Small intestine (tissue), 7 donors: Measurements from ENCODE around the gene MAP7D3. TPM values are rescaled to one million over a fixed set of nuclear protein-coding genes. Genes with fewer than 3 reads are reported as not detected.
"Not testable (repeated sequence)": the region's sequence is repeated elsewhere in the genome, so short reads cannot be mapped to it uniquely, and the experiment has no call there.

Experiments used
- DNase-seq, 2 donors: peaks; one replicate each; pipeline versions ENCODE4 v3.0.0 to v3.0.0-alpha.2; 2013
- FAIRE-seq: peaks from 2 replicates; lab custom pipeline; 2012; peaks lifted over from hg19 to GRCh38; lab: Jason Lieb, UNC
- H3K27ac ChIP-seq, 3 donors: one replicate each; pipeline ENCODE4 v1.5.1; 2013; ENCODE audit warnings: low read length in 2 of 3, mild to moderate bottlenecking in 2 of 3, control low read depth in 1 of 3, inconsistent platforms in 1 of 3, low read depth in 1 of 3, moderate library complexity in 1 of 3
- H3K27me3 ChIP-seq, 3 donors: one replicate each; pipeline ENCODE4 v1.6.1; 2013; ENCODE audit warnings: low read length in 3 of 3, inconsistent platforms in 1 of 3; ENCODE audit not compliant: control insufficient read depth in 3 of 3, insufficient read depth in 3 of 3
- H3K36me3 ChIP-seq, 3 donors: one replicate each; pipeline ENCODE4 v1.6.1; 2013; ENCODE audit warnings: low read length in 3 of 3, inconsistent platforms in 1 of 3, low read depth in 1 of 3, mild to moderate bottlenecking in 1 of 3, moderate library complexity in 1 of 3; ENCODE audit not compliant: control insufficient read depth in 3 of 3, insufficient read depth in 2 of 3
- H3K4me1 ChIP-seq, 3 donors: one replicate each; pipeline ENCODE4 v1.6.1; 2013; ENCODE audit warnings: low read length in 2 of 3, inconsistent platforms in 1 of 3, low read depth in 1 of 3, mild to moderate bottlenecking in 1 of 3, moderate library complexity in 1 of 3; ENCODE audit not compliant: control insufficient read depth in 3 of 3, insufficient read depth in 2 of 3
- H3K4me3 ChIP-seq, 3 donors: one replicate each; pipeline ENCODE4 v1.5.1; 2013; ENCODE audit warnings: low read length in 3 of 3, control low read depth in 1 of 3, inconsistent platforms in 1 of 3, low read depth in 1 of 3, mild to moderate bottlenecking in 1 of 3, moderate library complexity in 1 of 3
- H3K9me3 ChIP-seq, 2 donors: one replicate each; pipeline ENCODE4 v1.6.1; 2013; ENCODE audit warnings: low read depth in 1 of 2, low read length in 1 of 2; ENCODE audit not compliant: control insufficient read depth in 2 of 2, insufficient read depth in 1 of 2
- WGBS, 3 donors: extraction: QIAGEN DNeasy Blood & Tissue Kit; methylation state at CpG; one replicate each; pipeline ENCODE4 v1.1.7; 2013; 5-methylcytosine and 5-hydroxymethylcytosine counted together
- polyA plus RNA-seq, 4 donors: library from polyadenylated mRNA; stranded (reverse) in 3 of 4; unstranded in 1 of 4; fragments of 200-250 nt in 3 of 4; fragments of 120-200 nt in 1 of 4; gene quantifications; one replicate each; pipeline versions ENCODE4 v1.2.1 to v1.2.3, GENCODE V29; 2013
- donor health status: healthy with polysubstance abuse.
- donor health status: control.
- donor health status: control.
- donor health status: Bipolar disorder and iron deficiency.
- donor health status: healthy.

Gene MAP7D3
- polyA plus RNA-seq, 4 donors: 0.81 to 3.0 (median 2.7) TPM; not detected in 1

DNA sequence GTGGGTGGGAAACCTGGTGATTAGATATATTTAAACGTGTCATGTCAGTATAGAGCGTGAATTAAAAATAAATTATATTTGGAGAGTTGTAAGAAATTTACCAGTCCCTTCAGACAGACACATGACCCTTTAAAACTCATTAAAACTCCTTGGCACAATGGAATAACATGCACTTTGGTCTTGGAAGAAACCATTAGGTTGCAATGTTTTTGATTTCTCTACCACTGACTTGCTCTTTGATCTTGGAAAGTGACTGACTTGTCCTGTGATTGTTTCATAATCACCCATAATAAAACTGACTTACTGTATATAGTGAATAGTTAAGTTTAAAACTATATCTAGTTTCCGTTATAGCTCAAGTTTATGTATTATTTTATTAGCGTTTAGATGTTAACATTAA, 68.0 kb downstream of the MAP7D3 start:
- Histone ChIP-seq H3K36me3 (no peaks in the 10 kb centered on the region), H3K27me3 (no peaks in the 10 kb centered on the region), H3K9me3 (no peaks in the 10 kb centered on the region), H3K27ac (no peak overlapping the region), H3K4me1 (no peaks in the 10 kb centered on the region), H3K4me3 (no peak overlapping the region)
- peak; percentile 94 for FAIRE-seq
- 22 to 56% (median 55%) methylated on average over 4 of the region's 4 CpGs for WGBS, 3 donors
- DNase-seq: peak; percentile 27 to 73

DNA sequence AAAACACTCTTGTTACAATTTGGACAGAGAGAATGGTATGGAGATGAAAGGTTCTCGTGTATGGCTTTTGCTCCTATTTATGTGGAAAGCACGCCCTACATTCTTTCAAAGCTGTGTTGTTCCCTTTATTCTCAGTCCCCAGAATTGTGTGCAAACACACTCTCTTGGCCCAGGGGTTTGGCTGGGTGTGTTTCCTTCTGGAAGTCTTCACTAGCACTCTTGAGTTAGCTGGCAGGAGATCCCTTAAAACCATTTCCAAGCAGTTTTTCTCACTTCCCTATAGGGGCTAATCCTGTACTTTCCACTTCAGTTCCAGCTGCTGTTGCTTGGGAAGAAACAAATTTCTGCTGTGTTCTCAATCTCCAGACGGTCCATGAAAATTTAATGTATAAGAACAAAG, 68.8 kb downstream of the MAP7D3 start:
- Histone ChIP-seq H3K4me3 (no peak overlapping the region), H3K27me3 (no peaks in the 10 kb centered on the region), H3K36me3 (no peaks in the 10 kb centered on the region), H3K9me3 (no peaks in the 10 kb centered on the region), H3K4me1 (no peaks in the 10 kb centered on the region), H3K27ac (peak overlapping the region in 1 of 3 donors; percentile 44)
- DNase-seq (no peak), FAIRE-seq (no peak)
- WGBS, 3 donors: 48 to 77% (median 59%) methylated on average over 3 of the region's 3 CpGs

DNA sequence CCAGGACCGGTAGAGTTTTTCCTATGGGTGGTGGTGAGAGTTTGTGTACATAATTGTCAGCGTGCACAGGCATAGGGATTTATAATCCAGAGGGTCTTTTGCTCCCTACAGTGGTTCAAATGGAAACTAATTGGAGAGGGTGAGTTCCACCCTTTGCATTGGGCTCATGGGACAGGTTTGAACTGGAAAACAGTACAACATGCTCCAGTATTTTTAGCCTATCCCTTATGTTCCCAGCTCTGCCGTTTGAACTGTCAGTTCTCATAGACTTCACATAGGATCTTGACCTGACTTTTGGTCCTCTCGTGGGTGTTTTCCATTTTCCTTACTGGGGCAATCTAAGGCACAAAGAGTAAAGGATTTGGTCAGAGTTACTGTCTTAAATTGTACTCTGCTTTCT, 72.1 kb downstream of the MAP7D3 start:
- 62 to 74% (median 73%) methylated on average over 4 of the region's 4 CpGs for WGBS, 3 donors
- no peaks in the 10 kb centered on the region for H3K4me1 ChIP-seq
- no peaks in the 10 kb centered on the region for H3K36me3 ChIP-seq
- peak overlapping the region in 1 of 3 donors; percentile 58 for H3K27ac ChIP-seq
- FAIRE-seq (no peak), DNase-seq (no peak)
- no peaks in the 10 kb centered on the region for H3K27me3 ChIP-seq
- H3K9me3 ChIP-seq: no peaks in the 10 kb centered on the region
- no peak overlapping the region for H3K4me3 ChIP-seq

DNA sequence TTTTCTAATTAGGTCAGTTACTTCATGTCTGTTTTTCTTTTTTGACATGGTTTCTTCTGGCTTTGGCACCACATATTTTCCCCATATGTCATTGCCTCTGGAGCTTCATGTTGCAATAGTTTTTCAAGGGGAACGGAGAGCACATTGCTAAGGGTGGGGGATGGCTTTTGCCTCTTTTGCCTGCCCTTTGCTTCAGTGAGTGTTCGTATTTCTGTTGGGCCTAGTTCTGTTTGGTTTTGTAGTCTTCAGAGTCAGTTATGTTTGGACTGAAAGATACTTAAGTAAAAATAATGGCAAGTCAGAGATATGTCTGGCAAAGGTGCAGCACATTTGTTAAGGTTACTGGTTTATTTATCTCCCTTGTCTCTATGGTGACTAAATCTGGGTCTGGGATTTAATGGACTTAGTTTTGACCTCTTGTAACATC, 74.8 kb downstream of the MAP7D3 start:
- WGBS, 3 donors: 54 to 80% (median 55%) methylated on average over 2 of the region's 2 CpGs
- no peaks in the 10 kb centered on the region for H3K36me3 ChIP-seq
- no peak overlapping the region for H3K4me3 ChIP-seq
- no peaks in the 10 kb centered on the region for H3K9me3 ChIP-seq
- no peaks in the 10 kb centered on the region for H3K4me1 ChIP-seq
- DNase-seq (no peak), FAIRE-seq (no peak)
- peak overlapping the region in 2 of 3 donors; percentile 31 to 48 for H3K27ac ChIP-seq
- H3K27me3 ChIP-seq: no peaks in the 10 kb centered on the region

DNA sequence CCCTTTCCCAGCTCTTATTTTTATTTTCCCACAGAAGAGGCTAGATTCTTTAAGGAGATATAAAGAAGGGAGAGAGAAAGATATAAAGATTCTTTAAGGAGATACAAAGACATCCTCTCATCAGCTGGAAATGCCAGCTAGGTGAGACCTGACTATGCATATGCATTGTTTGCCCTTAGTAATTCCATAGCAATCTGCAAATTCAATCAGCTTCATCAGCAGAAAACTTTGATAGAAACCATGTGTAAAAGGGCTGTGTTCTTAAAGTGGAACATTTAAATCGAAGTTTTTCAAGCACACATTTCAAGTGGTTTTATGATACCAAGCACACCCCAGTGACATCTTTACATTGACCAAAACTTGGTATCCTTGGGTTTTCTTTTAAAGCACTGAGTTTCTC, 79.8 kb downstream of the MAP7D3 start:
- Histone ChIP-seq H3K4me1 (no peaks in the 10 kb centered on the region), H3K9me3 (no peaks in the 10 kb centered on the region), H3K27ac (peak overlapping the region in 1 of 3 donors; percentile 14), H3K4me3 (no peak overlapping the region), H3K36me3 (no peaks in the 10 kb centered on the region), H3K27me3 (no peaks in the 10 kb centered on the region)
- 41 to 68% (median 56%) methylated on average over 1 of the region's 1 CpG for WGBS, 3 donors
- no peak for FAIRE-seq
- DNase-seq: no peak

DNA sequence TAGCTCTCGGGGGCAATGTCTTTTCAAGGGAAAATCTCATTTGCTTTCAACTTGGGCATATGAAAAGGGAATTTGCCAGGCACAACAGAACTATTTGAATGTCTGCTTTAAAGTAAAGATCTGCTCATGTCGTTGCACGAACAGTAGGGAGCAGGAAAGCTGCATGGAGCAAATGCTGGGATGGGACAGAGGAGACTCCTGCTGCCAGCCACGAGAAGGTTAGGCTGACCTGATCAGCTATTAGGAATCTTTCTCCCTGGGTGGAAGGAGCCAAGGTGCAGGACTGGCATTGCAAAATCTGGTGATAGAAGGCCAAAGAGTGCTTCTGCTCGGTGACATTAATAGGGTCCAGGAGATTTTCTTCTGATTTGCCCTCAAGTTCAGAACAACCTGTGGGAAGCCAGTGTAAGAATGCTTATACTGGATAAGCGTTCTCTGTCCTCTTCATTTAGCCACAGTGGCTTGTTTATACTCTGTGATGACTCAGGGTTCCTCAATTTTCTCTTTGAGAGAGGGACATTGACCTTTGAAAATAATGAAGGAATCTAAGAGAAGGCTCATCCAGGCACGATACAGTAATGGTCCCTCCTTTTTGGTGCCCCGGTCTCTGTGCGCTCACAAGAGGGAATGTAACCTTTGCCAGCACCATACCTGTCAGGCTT, 80.9 kb downstream of the MAP7D3 start:
- Histone ChIP-seq H3K27me3 (no peaks in the 10 kb centered on the region), H3K27ac (peak overlapping the region in 2 of 3 donors; percentile 66 to 91), H3K4me1 (no peaks in the 10 kb centered on the region), H3K9me3 (no peaks in the 10 kb centered on the region), H3K36me3 (no peaks in the 10 kb centered on the region), H3K4me3 (no peak overlapping the region)
- WGBS, 3 donors: 50 to 57% (median 51%) methylated on average over 9 of the region's 9 CpGs
- DNase-seq: peak in 1 of 2 donors; percentile 23
- FAIRE-seq: no peak

DNA sequence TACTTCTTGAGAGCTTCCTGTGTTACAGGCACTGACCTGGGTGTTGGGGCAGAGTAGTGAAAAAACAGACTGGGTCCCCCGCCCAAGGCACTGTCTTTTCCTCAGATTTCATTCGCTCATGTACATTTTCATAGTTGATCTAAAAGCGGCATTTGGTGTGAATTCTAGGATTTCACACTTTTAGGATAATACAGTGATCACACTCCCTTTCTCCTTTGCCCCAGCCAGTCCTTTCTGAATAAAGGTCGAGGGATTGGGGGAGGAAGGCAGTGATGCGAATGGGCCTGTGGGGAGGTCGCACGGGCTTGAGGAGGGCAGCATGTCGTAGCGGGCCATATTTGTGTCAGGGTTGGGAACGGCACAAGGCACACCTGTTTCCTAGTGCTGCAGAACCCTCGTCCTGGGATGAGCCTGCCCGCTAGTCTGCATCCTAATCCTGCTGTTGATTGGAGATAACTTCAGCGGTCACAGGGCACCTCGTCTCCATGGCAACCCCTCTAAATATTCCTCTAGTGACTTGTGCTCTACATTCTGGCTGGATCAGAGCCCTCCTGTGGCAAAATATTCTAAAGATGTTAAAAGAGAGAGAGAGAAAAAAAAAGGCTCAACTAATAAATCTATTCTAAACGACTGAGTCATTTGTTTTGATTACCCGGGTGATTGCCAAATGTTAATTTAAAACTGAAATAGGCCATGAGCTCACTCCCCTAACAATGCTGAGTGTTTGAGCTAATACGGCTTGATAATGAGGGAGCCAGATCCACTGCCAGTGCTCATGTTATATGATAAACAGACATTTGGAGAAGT, 82.1 kb downstream of the MAP7D3 start:
- DNase-seq (peak; percentile 14 to 37), FAIRE-seq (no peak)
- Histone ChIP-seq H3K27me3 (no peaks in the 10 kb centered on the region), H3K36me3 (no peaks in the 10 kb centered on the region), H3K4me1 (no peaks in the 10 kb centered on the region), H3K4me3 (no peak overlapping the region), H3K9me3 (no peaks in the 10 kb centered on the region), H3K27ac (peak overlapping the region in 2 of 3 donors; percentile 72 to 88)
- WGBS, 3 donors: 21 to 47% (median 25%) methylated on average over 17 of the region's 17 CpGs

DNA sequence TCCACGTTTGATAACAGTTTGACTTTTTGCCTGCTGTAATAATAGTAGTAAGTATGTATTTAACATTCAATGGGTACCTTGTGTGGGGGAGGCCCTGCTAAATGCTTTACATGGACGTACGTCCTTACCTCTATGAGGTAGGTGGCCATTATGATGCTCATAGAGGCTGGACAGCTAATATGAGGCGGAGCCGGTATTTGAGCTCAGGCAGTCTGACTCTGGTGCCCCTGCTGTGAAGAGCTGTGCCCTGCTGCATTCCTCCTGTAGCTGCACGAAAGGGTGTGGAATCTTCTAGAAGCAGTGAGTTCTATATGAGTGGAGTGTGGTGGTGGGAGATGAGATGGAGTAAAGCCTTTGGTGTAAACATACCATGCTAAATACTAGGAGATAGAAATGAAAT, 83.2 kb downstream of the MAP7D3 start:
- H3K36me3 ChIP-seq, H3K27me3 ChIP-seq, DNase-seq, H3K4me1 ChIP-seq, H3K4me3 ChIP-seq, FAIRE-seq, H3K9me3 ChIP-seq: not testable (repeated sequence)
- 68 to 79% (median 75%) methylated on average over 6 of the region's 6 CpGs for WGBS, 3 donors
- peak overlapping the region in 2 of 3 donors; percentile 49 to 72 for H3K27ac ChIP-seq
